OCI-LY7 (cell line): ENCODE data around the gene C1QL2. TPM values are rescaled to one million over a fixed set of nuclear protein-coding genes. Genes with fewer than 3 reads are reported as not detected.

Experiments
- BruUV-seq: library from RNA; stranded (reverse); fragments of 400-500 nt; replicated peaks from 2 replicates; lab custom pipeline; 2021; lab: Mats Ljungman, UMichigan
- CTCF ChIA-PET: fragments of 300-600 bp; sonication (Branson Sonifier 250); formaldehyde crosslinking; loops from one replicate; lab custom pipeline; 2022; ENCODE audit warnings: antibody characterized with exemption; ENCODE audit not compliant: unreplicated experiment; lab: Charles Lee
- POLR2A ChIA-PET: fragments of 300-600 bp; sonication (Branson Sonifier 250); formaldehyde crosslinking; loops from one replicate; lab custom pipeline; 2022; ENCODE audit warnings: antibody characterized with exemption; lab: Charles Lee
- DNase-seq: peaks from one replicate; pipeline ENCODE4 v3.0.0-alpha.2; 2015; ENCODE audit warnings: low spot score
- H2AFZ ChIP-seq: fragments of 200-600 bp; sonication (generic), shearing (Covaris generic); 2 replicates; pipeline ENCODE4 v1.6.1; 2014; ENCODE audit warnings: mild to moderate bottlenecking, antibody characterized with exemption, low read length, moderate library complexity
- H3K27ac ChIP-seq: fragments of 200-600 bp; sonication (generic); 2 replicates; pipeline ENCODE4 v1.5.1; 2014; ENCODE audit warnings: mixed run types, low read depth, mild to moderate bottlenecking, moderate library complexity, low read length, inconsistent platforms; ENCODE audit not compliant: poor library complexity, severe bottlenecking
- H3K36me3 ChIP-seq: fragments of 200-600 bp; sonication (generic); 2 replicates; pipeline ENCODE4 v1.6.1; 2014; ENCODE audit warnings: mild to moderate bottlenecking, antibody characterized with exemption, low read length, moderate library complexity, mixed read lengths; ENCODE audit not compliant: insufficient read depth
- H3K4me1 ChIP-seq: fragments of 200-600 bp; sonication (generic); 2 replicates; pipeline ENCODE4 v1.5.1; 2014; ENCODE audit warnings: mild to moderate bottlenecking, low read length; ENCODE audit not compliant: insufficient read depth, poor library complexity, severe bottlenecking
- H3K4me2 ChIP-seq: fragments of 200-600 bp; sonication (generic); 2 replicates; pipeline ENCODE4 v1.6.1; 2014; ENCODE audit warnings: mild to moderate bottlenecking, low read length
- H3K4me3 ChIP-seq: fragments of 200-600 bp; sonication (generic); 2 replicates; pipeline ENCODE4 v1.5.1; 2014; ENCODE audit warnings: mild to moderate bottlenecking, low read depth, low read length; ENCODE audit not compliant: poor library complexity, severe bottlenecking
- H3K79me2 ChIP-seq: fragments of 200-600 bp; sonication (generic); 2 replicates; pipeline ENCODE4 v1.6.1; 2016; ENCODE audit warnings: low read depth, mild to moderate bottlenecking, low read length, moderate library complexity, mixed read lengths; ENCODE audit not compliant: insufficient read depth
- H3K9me2 ChIP-seq: fragments of 200-600 bp; sonication (generic); 2 replicates; pipeline ENCODE4 v1.6.1; 2016; ENCODE audit warnings: mild to moderate bottlenecking, low read length, mixed read lengths; ENCODE audit not compliant: insufficient read depth
- H3K9me3 ChIP-seq: fragments of 200-600 bp; sonication (generic); 2 replicates; pipeline ENCODE4 v1.6.1; 2014; ENCODE audit warnings: mild to moderate bottlenecking, mixed run types, low read length, mixed read lengths
- H4K20me1 ChIP-seq: fragments of 200-600 bp; sonication (generic); 2 replicates; pipeline ENCODE4 v1.6.1; 2014; ENCODE audit warnings: mild to moderate bottlenecking, antibody characterized with exemption, low read length, moderate library complexity, mixed read lengths; ENCODE audit not compliant: insufficient read depth
- CTCF ChIP-seq: fragments of 200-600 bp; sonication (generic); conservative IDR thresholded peaks from 2 replicates; pipeline ENCODE4 v1.5.1; 2014; ENCODE audit warnings: mild to moderate bottlenecking, antibody characterized with exemption, low read length, moderate library complexity, mixed read lengths
- EZH2phosphoT487 ChIP-seq: fragments of 200-600 bp; sonication (generic); IDR thresholded peaks from 2 replicates; pipeline ENCODE4 v1.6.1; 2018; ENCODE audit warnings: low read depth, borderline replicate concordance, mild to moderate bottlenecking, mixed run types, antibody characterized with exemption, low read length, moderate library complexity, mixed read lengths
- intact Hi-C: fragments of 100-400 bp; cut with micrococcal nuclease; formaldehyde crosslinking; loops from one replicate; pipeline ENCODE4 v1.10.0; 2022; ENCODE audit not compliant: unreplicated experiment
- total RNA-seq, 2 experiments: library from RNA; depleted of rRNA in 1 of 2; stranded (reverse); fragments of >200 nt in 1 of 2; shearing (Covaris generic) in 1 of 2; gene quantifications; 2 replicates each; pipeline ENCODE4 v1.2.3, GENCODE V29; 2014 to 2022

The C1QL2 gene
- total RNA-seq, 2 experiments from 2014 or later, result not detected

- Histone ChIP-seq H3K27ac (no peak overlapping the region), H3K4me3 (no peak overlapping the region), H2AFZ (no peak overlapping the region), H3K4me1 (no peaks in the 10 kb centered on the region), H3K4me2 (no peak overlapping the region), H3K36me3 (no peaks in the 10 kb centered on the region), H3K9me3 (no peaks in the 10 kb centered on the region), H3K79me2 (no peaks in the 10 kb centered on the region), H4K20me1 (no peaks in the 10 kb centered on the region), H3K9me2 (no peaks in the 10 kb centered on the region)
- no TSS peak for BruUV-seq
- CTCF ChIA-PET, result no interaction called here
- intact Hi-C loops, result no loop called here
- POLR2A ChIA-PET, result interaction anchor here (0.6 kb wide), 1 partner anchor 60 kb away, joined by 3 read pairs; no protein-coding TSS in a partner anchor
- TF ChIP-seq EZH2phosphoT487, result no peak
- TF ChIP-seq CTCF, result no peak
- no peak for DNase-seq
Measured at GRCh38 chr2:119112770-119113488, 45.6 kb downstream of the C1QL2 start.

GRCh38 chr2:119112230-119112629, 46.3 kb downstream of the C1QL2 start:
- H3K27ac ChIP-seq, result no peak overlapping the region
- H3K4me2 ChIP-seq, result no peak overlapping the region
- DNase-seq, result no peak
- no TSS peak for BruUV-seq
- ChIA-PET POLR2A (interaction anchor here (0.6 kb wide), 2 partner anchors 9 to 61 kb away, joined by 3 read pairs; no protein-coding TSS in a partner anchor), CTCF (no interaction called here)
- H3K79me2 ChIP-seq, result no peaks in the 10 kb centered on the region
- H3K9me3 ChIP-seq, result no peaks in the 10 kb centered on the region
- no peaks in the 10 kb centered on the region for H4K20me1 ChIP-seq
- intact Hi-C loops, result no loop called here
- H3K4me3 ChIP-seq, result no peak overlapping the region
- no peak for TF ChIP-seq CTCF
- H3K9me2 ChIP-seq, result no peaks in the 10 kb centered on the region
- H2AFZ ChIP-seq, result no peak overlapping the region
- no peaks in the 10 kb centered on the region for H3K36me3 ChIP-seq
- H3K4me1 ChIP-seq, result no peaks in the 10 kb centered on the region
